A673 (cell line): ENCODE data around the gene PRKD1. TPM values are rescaled to one million over a fixed set of nuclear protein-coding genes. Genes with fewer than 3 reads are reported as not detected.
A peak's percentile ranks its signal among the peaks of the same experiment; 100 is the strongest.

ENCODE experiments used
- BruUV-seq: library from RNA; stranded (reverse); fragments of 400-500 nt; replicated peaks from 2 replicates; lab custom pipeline; 2021; lab: Mats Ljungman, UMichigan
- CTCF ChIA-PET: fragments of 300-600 bp; sonication (Branson Sonifier 250); formaldehyde crosslinking; loops from one replicate; lab custom pipeline; 2022; ENCODE audit warnings: antibody characterized with exemption; lab: Charles Lee
- POLR2A ChIA-PET: fragments of 300-600 bp; sonication (Branson Sonifier 250); formaldehyde crosslinking; loops from one replicate; lab custom pipeline; 2022; ENCODE audit warnings: antibody characterized with exemption; ENCODE audit not compliant: low non-redundant PET; lab: Charles Lee
- DNase-seq: peaks from one replicate; pipeline ENCODE4 v3.0.0-alpha.2; 2015; ENCODE audit warnings: low spot score
- H3K27ac ChIP-seq: fragments of 200-600 bp; sonication (generic); 2 replicates; pipeline ENCODE4 v1.5.1; 2016; ENCODE audit warnings: mixed run types, low read depth, mild to moderate bottlenecking, mixed read lengths, antibody characterized with exemption, low read length; ENCODE audit not compliant: poor library complexity, severe bottlenecking
- H3K27me3 ChIP-seq: fragments of 200-600 bp; sonication (generic); replicated peaks from 2 replicates; pipeline ENCODE4 v1.6.1; 2017; ENCODE audit warnings: mixed run types, low read depth, mild to moderate bottlenecking, mixed read lengths, antibody characterized with exemption, low read length; ENCODE audit not compliant: insufficient read depth, poor library complexity
- H3K36me3 ChIP-seq: fragments of 200-600 bp; sonication (generic); 2 replicates; pipeline ENCODE4 v1.6.1; 2016; ENCODE audit warnings: mixed run types, mild to moderate bottlenecking, mixed read lengths, antibody characterized with exemption, low read length; ENCODE audit not compliant: insufficient read depth, poor library complexity, severe bottlenecking
- H3K4me1 ChIP-seq: fragments of 200-600 bp; sonication (generic); 2 replicates; pipeline ENCODE4 v1.6.1; 2017; ENCODE audit warnings: mixed run types, mild to moderate bottlenecking, mixed read lengths, antibody characterized with exemption, low read length; ENCODE audit not compliant: insufficient read depth, poor library complexity, severe bottlenecking
- H3K4me3 ChIP-seq: fragments of 200-600 bp; sonication (generic); 2 replicates; pipeline ENCODE4 v1.5.1; 2016; ENCODE audit warnings: low read depth, mixed run types, mild to moderate bottlenecking, mixed read lengths, low read length; ENCODE audit not compliant: poor library complexity, severe bottlenecking
- H3K9me3 ChIP-seq: fragments of 200-600 bp; sonication (generic); 2 replicates; pipeline ENCODE4 v1.6.1; 2016; ENCODE audit warnings: mixed run types, low read depth, mild to moderate bottlenecking, mixed read lengths, antibody characterized with exemption, low read length; ENCODE audit not compliant: poor library complexity, severe bottlenecking
- CTCF ChIP-seq: fragments of 300-800, 200-600 bp; sonication (generic); conservative IDR thresholded peaks from 2 replicates; pipeline ENCODE4 v1.5.1; 2017; ENCODE audit warnings: low read depth, mild to moderate bottlenecking, antibody characterized with exemption, low read length, moderate library complexity, mixed read lengths
- EZH2 ChIP-seq: fragments of 200-600 bp; sonication (generic); IDR thresholded peaks from 2 replicates; pipeline ENCODE4 v1.6.1; 2017; ENCODE audit warnings: borderline replicate concordance, low read depth, mild to moderate bottlenecking, mixed read lengths, antibody characterized with exemption, low read length; ENCODE audit not compliant: poor library complexity, severe bottlenecking
- intact Hi-C: fragments of 100-400 bp; cut with micrococcal nuclease; formaldehyde crosslinking; loops from one replicate; pipeline ENCODE4 v1.10.0; 2022; ENCODE audit not compliant: unreplicated experiment
- total RNA-seq: library from RNA; stranded (reverse); gene quantifications from 2 replicates; pipeline ENCODE4 v1.2.3, GENCODE V29; 2021

PRKD1 gene
- total RNA-seq, 1 experiment from 2014 or later: 45.7 TPM

DNA sequence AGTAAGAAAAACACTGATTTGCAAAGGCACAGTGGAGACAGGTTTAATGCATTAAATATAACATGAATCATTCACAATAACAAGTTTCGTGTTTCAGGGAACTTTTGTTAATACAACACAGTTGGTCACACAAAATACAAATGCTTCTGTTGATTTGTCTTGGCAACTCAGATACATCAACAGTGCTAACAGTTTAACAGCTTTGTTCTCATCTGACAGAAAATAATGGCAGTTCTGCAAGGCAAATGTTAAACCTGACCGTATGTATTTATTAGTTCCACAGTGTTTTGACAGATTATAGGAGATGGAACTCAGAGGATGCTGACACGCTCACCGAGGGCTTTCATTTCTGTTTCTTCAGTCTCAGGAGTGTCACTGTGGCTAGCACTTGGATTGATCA is 350.7 kb downstream of the PRKD1 start:
- H3K27ac ChIP-seq: no peak overlapping the region
- DNase-seq: no peak
- ChIA-PET POLR2A (no interaction called here), CTCF (no interaction called here)
- H3K36me3 ChIP-seq: no peaks in the 10 kb centered on the region
- TSS peak; percentile 47 for BruUV-seq
- no peaks in the 10 kb centered on the region for H3K4me1 ChIP-seq
- intact Hi-C loops: no loop called here
- H3K27me3 ChIP-seq: no peaks in the 10 kb centered on the region
- no peak overlapping the region for H3K4me3 ChIP-seq
- no peaks in the 10 kb centered on the region for H3K9me3 ChIP-seq
- TF ChIP-seq EZH2: no peak
- no peak for TF ChIP-seq CTCF

DNA sequence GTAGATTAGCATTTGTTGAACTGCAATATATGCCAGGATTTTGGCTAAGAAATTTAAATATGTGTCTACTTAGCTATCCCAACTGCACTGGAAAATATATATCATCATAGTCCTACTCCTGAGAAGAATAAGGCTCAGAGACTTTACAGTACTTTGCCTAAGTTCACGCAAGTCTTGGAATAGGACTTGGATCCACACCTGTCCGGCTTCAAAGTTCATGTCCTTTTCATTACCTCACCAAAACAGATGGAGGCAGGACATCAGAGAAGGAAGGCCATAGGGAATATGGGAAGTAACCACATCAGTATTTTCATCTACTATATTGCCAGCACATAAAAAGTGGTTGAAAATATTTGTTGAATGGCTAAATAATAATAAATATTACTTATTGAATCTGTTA is 358.5 kb downstream of the PRKD1 start:
- no peak for TF ChIP-seq CTCF
- ChIA-PET CTCF (no interaction called here), POLR2A (no interaction called here)
- no peak overlapping the region for H3K4me3 ChIP-seq
- H3K9me3 ChIP-seq: peaks cover 10% of the 10 kb centered on the region
- H3K27ac ChIP-seq: no peak overlapping the region
- H3K4me1 ChIP-seq: no peaks in the 10 kb centered on the region
- H3K27me3 ChIP-seq: no peaks in the 10 kb centered on the region
- intact Hi-C loops: no loop called here
- DNase-seq: no peak
- BruUV-seq: no TSS peak
- H3K36me3 ChIP-seq: no peaks in the 10 kb centered on the region

DNA sequence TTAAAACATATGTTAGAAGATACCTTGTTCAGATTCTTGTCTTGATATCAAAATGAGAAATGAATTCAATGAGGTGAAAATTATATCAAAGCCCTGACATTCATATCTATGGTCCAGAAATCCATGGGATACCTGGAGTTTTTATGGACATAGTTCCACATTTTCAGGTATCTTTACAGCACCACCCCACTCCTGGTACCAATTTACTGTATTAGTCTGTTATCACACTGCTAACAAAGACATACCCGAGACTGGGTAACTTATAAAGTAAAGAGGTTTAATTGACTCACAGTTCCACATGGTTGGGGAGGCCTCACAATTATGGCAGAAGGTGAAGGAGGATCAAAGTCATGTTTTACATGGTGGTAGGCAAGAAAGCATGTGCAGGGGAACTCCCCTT is 361.5 kb downstream of the PRKD1 start:
- no peak for DNase-seq
- no peaks in the 10 kb centered on the region for H3K4me1 ChIP-seq
- BruUV-seq: no TSS peak
- H3K9me3 ChIP-seq: peaks cover 10% of the 10 kb centered on the region
- H3K27ac ChIP-seq: no peak overlapping the region
- no peaks in the 10 kb centered on the region for H3K27me3 ChIP-seq
- no peak overlapping the region for H3K4me3 ChIP-seq
- no peaks in the 10 kb centered on the region for H3K36me3 ChIP-seq
- ChIA-PET POLR2A (no interaction called here), CTCF (no interaction called here)
- no peak for TF ChIP-seq CTCF
- TF ChIP-seq EZH2: no peak
- intact Hi-C loops: no loop called here
